ENCODE measurements around the gene LYRM9. TPM values are rescaled to one million over a fixed set of nuclear protein-coding genes. Genes with fewer than 3 reads are reported as not detected.
"Not testable (repeated sequence)": the region's sequence is repeated elsewhere in the genome, so short reads cannot be mapped to it uniquely, and the experiment has no call there.

Gene LYRM9
- total and polyA plus RNA-seq, 2 experiments from 2014 or later: 14.6 to 15.4 TPM

GRCh38 chr17:27891841-27892240 is 1.3 kb downstream of the LYRM9 start:
- DNase-seq (ENCODE audit: low read depth in 1 of 2, low spot score in 1 of 2): no peak
- Histone ChIP-seq H3K4me3 (no peak overlapping the region), H3K9me3 (ENCODE audit: low read depth) (no peaks in the 10 kb centered on the region), H3K36me3 (no peaks in the 10 kb centered on the region), H3K27ac (no peak overlapping the region), H3K27me3 (no peaks in the 10 kb centered on the region), H3K4me1 (ENCODE audit: low read depth) (peaks cover 10% of the 10 kb centered on the region)
- no peak for TF ChIP-seq CTCF (IDR thresholded peaks at IDR 0.05; ENCODE audit: low read depth, low read length)

GRCh38 chr17:27889711-27890251 is 3.4 kb downstream of the LYRM9 start:
- H3K27ac ChIP-seq: no peak overlapping the region
- DNase-seq (ENCODE audit: low read depth in 1 of 2, low spot score in 1 of 2): no peak
- no peak for TF ChIP-seq CTCF (IDR thresholded peaks at IDR 0.05; ENCODE audit: low read depth, low read length)
- H3K27me3 ChIP-seq: no peaks in the 10 kb centered on the region
- peaks cover 10% of the 10 kb centered on the region for H3K4me1 ChIP-seq (ENCODE audit: low read depth)
- no peak overlapping the region for H3K4me3 ChIP-seq
- H3K9me3 ChIP-seq (ENCODE audit: low read depth): no peaks in the 10 kb centered on the region
- H3K36me3 ChIP-seq: no peaks in the 10 kb centered on the region

- peaks cover 10% of the 10 kb centered on the region for H3K4me1 ChIP-seq (ENCODE audit: low read depth)
- H3K4me3 ChIP-seq: no peak overlapping the region
- no peaks in the 10 kb centered on the region for H3K9me3 ChIP-seq (ENCODE audit: low read depth)
- peak overlapping the region; percentile 90 for H3K27ac ChIP-seq
- TF ChIP-seq CTCF (IDR thresholded peaks at IDR 0.05; ENCODE audit: low read depth, low read length): no peak
- peak; percentile 23 to 83 for DNase-seq (ENCODE audit: low read depth in 1 of 2, low spot score in 1 of 2)
- H3K27me3 ChIP-seq: no peaks in the 10 kb centered on the region
- H3K36me3 ChIP-seq: no peaks in the 10 kb centered on the region
These were observed 4.2 kb downstream of the LYRM9 start for GRCh38 chr17:27888945-27889344.

GRCh38 chr17:27888067-27888466 is 5.1 kb downstream of the LYRM9 start:
- TF ChIP-seq CTCF (IDR thresholded peaks at IDR 0.05; ENCODE audit: low read depth, low read length): no peak
- no peak for DNase-seq (ENCODE audit: low read depth in 1 of 2, low spot score in 1 of 2)
- no peak overlapping the region for H3K27ac ChIP-seq

GRCh38 chr17:27886348-27886906 is 6.7 kb downstream of the LYRM9 start:
- H3K27ac ChIP-seq; H3K4me3 ChIP-seq; H3K9me3 ChIP-seq (ENCODE audit: low read depth); DNase-seq (ENCODE audit: low read depth in 1 of 2, low spot score in 1 of 2); H3K36me3 ChIP-seq; H3K27me3 ChIP-seq: not testable (repeated sequence)
- H3K4me1 ChIP-seq (ENCODE audit: low read depth): peaks cover 10% of the 10 kb centered on the region

More at GRCh38 chr17:27888067-27888466, 5.1 kb downstream of the LYRM9 start:
- no peaks in the 10 kb centered on the region for H3K9me3 ChIP-seq (ENCODE audit: low read depth)
- H3K4me1 ChIP-seq (ENCODE audit: low read depth): peaks cover 10% of the 10 kb centered on the region
- no peaks in the 10 kb centered on the region for H3K36me3 ChIP-seq
- no peak overlapping the region for H3K4me3 ChIP-seq
- H3K27me3 ChIP-seq: no peaks in the 10 kb centered on the region

- H3K27me3 ChIP-seq: no peaks in the 10 kb centered on the region
These were observed 10.9 kb downstream of the LYRM9 start for GRCh38 chr17:27882162-27882840.

More at GRCh38 chr17:27882162-27882840, 10.9 kb downstream of the LYRM9 start:
- Histone ChIP-seq H3K4me1 (ENCODE audit: low read depth) (peaks cover 3% of the 10 kb centered on the region), H3K36me3 (no peaks in the 10 kb centered on the region), H3K27ac (no peak overlapping the region), H3K4me3 (no peak overlapping the region), H3K9me3 (ENCODE audit: low read depth) (no peaks in the 10 kb centered on the region)
- TF ChIP-seq CTCF (IDR thresholded peaks at IDR 0.05; ENCODE audit: low read depth, low read length): no peak
- no peak for DNase-seq (ENCODE audit: low read depth in 1 of 2, low spot score in 1 of 2)
